SK-N-SH (cell line): Measurements from ENCODE around the gene BTBD6. TPM values are rescaled to one million over a fixed set of nuclear protein-coding genes. Genes with fewer than 3 reads are reported as not detected.

Experiments
- CTCF ChIA-PET: fragments of 300-600, 350-600 bp; formaldehyde crosslinking; extraction: SDS; loops from one replicate; lab custom pipeline; 2021; lab: Yijun Ruan, JAX
- POLR2A ChIA-PET: fragments of 350-600 bp; sonication (Branson Sonifier 250); formaldehyde crosslinking; extraction: SDS; loops from one replicate; lab custom pipeline; 2020; ENCODE audit warnings: antibody characterized with exemption, inconsistent platforms; lab: Yijun Ruan, JAX
- DNase-seq: peaks from one replicate; pipeline ENCODE4 v3.0.0; 2012
- H2AFZ ChIP-seq: fragments of 200-600 bp; sonication (generic); 2 replicates; pipeline ENCODE4 v1.8.1; 2016; ENCODE audit warnings: antibody characterized with exemption, mild to moderate bottlenecking, low read depth
- H3F3A ChIP-seq: fragments of 200-600 bp; sonication (generic); replicated peaks from 2 replicates; pipeline ENCODE3; 2016; ENCODE audit warnings: antibody characterized with exemption, mild to moderate bottlenecking; ENCODE audit not compliant: insufficient read depth
- H3K27ac ChIP-seq, 2 experiments: fragments of 200-500 bp in 1 of 2; fragments of 200-600 bp in 1 of 2; sonication (Bioruptor generic) in 1 of 2; sonication (generic), shearing (Covaris generic) in 1 of 2; 2 replicates each; pipeline versions ENCODE4 v1.5.1 to v1.6.1; 2014 to 2016; ENCODE audit warnings: low read depth in 2 of 2, inconsistent platforms in 1 of 2, low read length in 1 of 2, mild to moderate bottlenecking in 1 of 2, mixed read lengths in 1 of 2
- H3K27me3 ChIP-seq: fragments of 200-600 bp; sonication (generic), shearing (Covaris generic); 2 replicates; pipeline ENCODE4 v1.6.1; 2016; ENCODE audit warnings: mixed run types; ENCODE audit not compliant: insufficient read depth
- H3K36me3 ChIP-seq, 2 experiments: fragments of 200-500 bp in 1 of 2; fragments of 200-600 bp in 1 of 2; sonication (Bioruptor generic) in 1 of 2; sonication (generic) in 1 of 2; replicated peaks in 1 of 2; 2 replicates each; pipeline versions ENCODE3 to v1.5.1; 2014 to 2016; ENCODE audit warnings: low read length in 1 of 2, mild to moderate bottlenecking in 1 of 2; ENCODE audit not compliant: insufficient read depth in 2 of 2, control insufficient read depth in 1 of 2
- H3K4me1 ChIP-seq, 2 experiments: fragments of 200-500 bp in 1 of 2; fragments of 200-600 bp in 1 of 2; sonication (Bioruptor generic) in 1 of 2; sonication (generic), shearing (Covaris generic) in 1 of 2; 2 replicates each; pipeline versions ENCODE4 v1.5.1 to v1.6.1; 2014 to 2016; ENCODE audit warnings: low read depth in 1 of 2, low read length in 1 of 2, mixed run types in 1 of 2; ENCODE audit not compliant: insufficient read depth in 2 of 2, control insufficient read depth in 1 of 2
- H3K4me2 ChIP-seq: fragments of 200-600 bp; sonication (generic), shearing (Covaris generic); 2 replicates; pipeline ENCODE4 v1.6.1; 2017; ENCODE audit warnings: mixed run types
- H3K4me3 ChIP-seq, 2 experiments: fragments of 200-500 bp in 1 of 2; fragments of 200-600 bp in 1 of 2; sonication (Bioruptor generic) in 1 of 2; sonication (generic), shearing (Covaris generic) in 1 of 2; 2 replicates each; pipeline versions ENCODE4 v1.5.1 to v1.8.1; 2014 to 2016; ENCODE audit warnings: low read depth in 2 of 2, inconsistent platforms in 1 of 2, low read length in 1 of 2, mild to moderate bottlenecking in 1 of 2, mixed read lengths in 1 of 2, moderate library complexity in 1 of 2
- H3K79me2 ChIP-seq: fragments of 200-600 bp; sonication (generic); 2 replicates; pipeline ENCODE4 v1.8.1; 2017; ENCODE audit warnings: mild to moderate bottlenecking; ENCODE audit not compliant: insufficient read depth
- H3K9ac ChIP-seq: fragments of 200-600 bp; sonication (generic); 2 replicates; pipeline ENCODE4 v1.6.1; 2017; ENCODE audit warnings: mixed run types
- H3K9me2 ChIP-seq: fragments of 200-600 bp; sonication (generic); 2 replicates; pipeline ENCODE4 v1.6.1; 2017; ENCODE audit warnings: mixed run types
- H3K9me3 ChIP-seq: fragments of 200-600 bp; sonication (generic); 2 replicates; pipeline ENCODE4 v1.6.1; 2017; ENCODE audit warnings: mixed run types, mild to moderate bottlenecking, moderate library complexity
- H4K20me1 ChIP-seq: fragments of 200-600 bp; sonication (generic); 2 replicates; pipeline ENCODE4 v1.6.1; 2017; ENCODE audit warnings: mild to moderate bottlenecking, mixed run types; ENCODE audit not compliant: insufficient read depth
- CHD2 ChIP-seq: fragments of 150-350 bp; IDR thresholded peaks from 2 replicates; pipeline ENCODE4 v1.6.1; 2018; ENCODE audit warnings: low read length; ENCODE audit not compliant: partially characterized antibody
- CTCF ChIP-seq: fragments of 200-600 bp; sonication (generic); IDR thresholded peaks from 2 replicates; pipeline ENCODE4 v1.6.1; 2017; ENCODE audit warnings: antibody characterized with exemption, mild to moderate bottlenecking, moderate library complexity
- ELF1 ChIP-seq: IDR thresholded peaks from 2 replicates; pipeline ENCODE4 v1.4.0; 2012
- EZH2phosphoT487 ChIP-seq: fragments of 200-600 bp; sonication (generic); IDR thresholded peaks from 2 replicates; pipeline ENCODE4 v1.6.1; 2017; ENCODE audit warnings: low read depth, mixed run types, mild to moderate bottlenecking, antibody characterized with exemption, moderate library complexity, borderline replicate concordance
- MAX ChIP-seq: IDR thresholded peaks from 2 replicates; pipeline ENCODE4 v1.4.0; 2012; ENCODE audit warnings: low read depth
- NFIC ChIP-seq: IDR thresholded peaks from 2 replicates; pipeline ENCODE4 v1.4.0; 2012; ENCODE audit warnings: borderline replicate concordance
- RAD21 ChIP-seq: IDR thresholded peaks from 2 replicates; pipeline ENCODE4 v1.6.1; 2012; ENCODE audit warnings: mild to moderate bottlenecking, low read length
- YY1 ChIP-seq: IDR thresholded peaks from 2 replicates; pipeline ENCODE4 v1.4.0; 2012; ENCODE audit warnings: low read depth, mild to moderate bottlenecking
- ZBTB33 ChIP-seq: IDR thresholded peaks from 2 replicates; pipeline ENCODE4 v1.4.0; 2012; ENCODE audit warnings: low read depth, borderline replicate concordance
- WGBS: methylation state at CpG from one replicate; pipeline ENCODE4 v1.1.6; 2017; ENCODE audit warnings: low lambda C conversion rate; 5-methylcytosine and 5-hydroxymethylcytosine counted together
- polyA plus RNA-seq, 3 experiments: library from polyadenylated mRNA; depleted of rRNA; stranded (reverse); fragments of >200 nt; gene quantifications; 2 replicates each; pipeline ENCODE4 v1.2.3, GENCODE V29; 2012

The BTBD6 gene
- polyA plus RNA-seq, 1 of the 3 experiments (the other 2 are of a cell fraction), result 20.9 TPM

DNA sequence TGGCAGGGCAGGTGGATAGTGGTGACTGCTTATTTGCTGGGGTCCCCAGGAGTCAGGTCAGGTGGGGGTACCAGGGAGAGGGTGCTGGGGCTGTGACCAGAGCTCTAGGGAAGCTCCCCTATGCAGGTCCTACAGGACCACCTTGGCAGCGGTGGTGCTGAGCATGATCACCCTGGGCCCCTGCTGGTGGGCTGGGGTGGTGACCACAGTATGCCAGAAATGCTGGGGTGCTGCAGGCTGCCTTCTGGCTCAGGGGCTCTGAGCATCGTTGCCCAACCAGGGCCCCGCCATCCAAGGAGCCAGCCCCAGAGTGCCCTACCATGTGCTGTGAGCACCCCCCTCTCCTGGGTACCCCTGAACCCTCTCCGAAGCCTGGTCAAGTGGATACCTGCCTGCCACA lies 49.7 kb upstream of the BTBD6 start:
- Histone ChIP-seq H3K27me3 (no peaks in the 10 kb centered on the region), H3K36me3 (no peaks in the 10 kb centered on the region), H3K9me2 (no peaks in the 10 kb centered on the region), H3K79me2 (no peaks in the 10 kb centered on the region), H2AFZ (no peak overlapping the region), H3K27ac (no peak overlapping the region), H4K20me1 (no peaks in the 10 kb centered on the region), H3K4me1 (peaks cover 5 to 47% of the 10 kb centered on the region in 2 experiments; a peak in 2 of 4 replicates), H3K9ac (no peak overlapping the region), H3K9me3 (no peaks in the 10 kb centered on the region), H3K4me3 (no peak overlapping the region), H3K4me2 (no peak overlapping the region), H3F3A (no peaks in the 10 kb centered on the region)
- no peak for DNase-seq
- POLR2A ChIA-PET, result no interaction called here
- 74% methylated on average over 2 of the region's 4 CpGs for WGBS
- CTCF ChIA-PET, result interaction anchor here (1.9 kb wide), 1 partner anchor 50 kb away, joined by 4 read pairs; the partner anchor contains the start of gene BTBD6
- TF ChIP-seq CTCF (peak; percentile 16; the same call in 1 of the 2 replicates), RAD21 (no peak)

GRCh38 chr14:105199093-105199492 lies 49.2 kb upstream of the BTBD6 start:
- TF ChIP-seq CHD2, result no peak
- no peak for TF ChIP-seq EZH2phosphoT487
- TF ChIP-seq YY1, result no peak
- Histone ChIP-seq H3K27ac (no peak overlapping the region), H3K4me3 (no peak overlapping the region), H3K9ac (no peak overlapping the region), H3K79me2 (no peaks in the 10 kb centered on the region), H3K9me3 (no peaks in the 10 kb centered on the region), H4K20me1 (no peaks in the 10 kb centered on the region), H3K9me2 (no peaks in the 10 kb centered on the region), H3K4me2 (no peak overlapping the region), H3K27me3 (no peaks in the 10 kb centered on the region), H3K4me1 (peaks cover 3 to 47% of the 10 kb centered on the region in 2 experiments; a peak in 2 of 4 replicates), H3F3A (no peaks in the 10 kb centered on the region), H2AFZ (no peak overlapping the region), H3K36me3 (no peaks in the 10 kb centered on the region)
- ChIA-PET CTCF (interaction anchor here (0.8 to 1.9 kb wide), 2 partner anchors 49 to 83 kb away, joined by 3 to 4 read pairs; partner anchors contain the start of gene BTBD6), POLR2A (no interaction called here)
- no peak for DNase-seq
- WGBS, result 65% methylated on average over 10 of the region's 18 CpGs

DNA sequence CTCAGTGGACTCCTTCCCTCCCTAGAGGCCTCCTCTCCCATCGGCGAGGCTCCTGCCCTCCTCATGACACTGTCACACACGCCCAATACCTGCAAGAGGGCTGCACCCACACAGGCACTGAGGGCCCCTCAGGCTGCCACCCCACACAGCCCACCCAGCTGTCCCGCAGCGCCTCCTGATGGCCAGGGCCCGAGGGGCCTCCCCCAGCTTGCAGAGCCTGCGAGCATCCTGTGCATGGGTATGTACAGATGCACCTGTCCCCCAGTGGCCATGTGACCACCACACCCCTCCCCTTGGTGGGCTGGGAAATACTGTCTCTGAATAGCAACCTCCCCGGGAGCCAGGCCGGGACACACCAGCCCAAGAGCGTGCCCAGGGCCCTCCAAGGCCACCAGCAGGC lies 48.3 kb upstream of the BTBD6 start:
- Histone ChIP-seq H3K4me2 (no peak overlapping the region), H3K4me1 (peaks cover 0 to 47% of the 10 kb centered on the region in 2 experiments; a peak in 1 of 4 replicates), H3K9ac (no peak overlapping the region), H2AFZ (no peak overlapping the region), H3K27me3 (no peaks in the 10 kb centered on the region), H3K27ac (no peak overlapping the region), H3K36me3 (no peaks in the 10 kb centered on the region), H4K20me1 (no peaks in the 10 kb centered on the region), H3F3A (no peaks in the 10 kb centered on the region), H3K9me3 (no peaks in the 10 kb centered on the region), H3K4me3 (no peak overlapping the region), H3K9me2 (no peaks in the 10 kb centered on the region), H3K79me2 (no peaks in the 10 kb centered on the region)
- POLR2A ChIA-PET, result interaction anchor here (0.6 kb wide), 1 partner anchor 34 kb away, joined by 3 read pairs; no protein-coding TSS in a partner anchor
- DNase-seq, result no peak
- TF ChIP-seq ELF1 (no peak), CTCF (peak; percentile 26; the same call in 1 of the 2 replicates), CHD2 (no peak), EZH2phosphoT487 (no peak), NFIC (no peak), ZBTB33 (no peak), MAX (no peak)
- 83% methylated on average over 7 of the region's 10 CpGs for WGBS
- CTCF ChIA-PET, result interaction anchor here (1.1 to 2.0 kb wide), 4 partner anchors 15 to 128 kb away, joined by 3 to 10 read pairs (median 4); partner anchors contain the start of gene BTBD6
